GM12891 (cell line): ENCODE measurements around the gene RHBDL1.

ENCODE experiments used
- POLR2AphosphoS5 ChIP-seq: IDR thresholded peaks from 2 replicates; pipeline ENCODE4 v1.6.1; 2011; ENCODE audit warnings: low read depth, low read length, control low read depth
- POU2F2 ChIP-seq: IDR thresholded peaks from 2 replicates; pipeline ENCODE4 v1.6.1; 2011; ENCODE audit warnings: low read depth, mild to moderate bottlenecking, control low read depth, low read length, moderate library complexity

GRCh38 chr16:660459-661183 lies 14.8 kb upstream of the RHBDL1 start:
- TF ChIP-seq POLR2AphosphoS5 (no peak), POU2F2 (no peak)
